Measurements from ENCODE around the gene ROCK2.

DNA sequence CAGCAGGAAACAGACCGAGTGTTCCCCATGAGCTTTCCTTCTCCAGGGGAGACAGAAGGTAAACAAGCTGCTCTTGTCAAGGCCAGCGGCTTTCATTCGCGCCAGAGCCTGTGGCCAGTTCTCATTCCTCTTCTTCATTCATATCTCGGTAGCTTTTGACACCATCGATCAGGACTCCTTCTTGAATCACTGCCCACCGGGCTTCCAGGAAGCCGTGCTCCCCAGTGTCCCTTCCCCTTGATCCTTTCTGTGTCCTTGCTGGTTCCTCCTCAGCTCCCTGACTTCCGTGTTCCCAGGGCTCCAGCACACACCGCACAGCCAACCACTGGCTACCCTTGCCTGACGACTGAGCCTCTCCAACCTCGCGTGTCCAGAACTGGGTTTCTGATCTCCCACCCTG lies 175.1 kb downstream of the ROCK2 start:
- TF ChIP-seq POLR2A (IDR thresholded peaks at IDR 0.05): no peak
- TF ChIP-seq, protein P1, sequence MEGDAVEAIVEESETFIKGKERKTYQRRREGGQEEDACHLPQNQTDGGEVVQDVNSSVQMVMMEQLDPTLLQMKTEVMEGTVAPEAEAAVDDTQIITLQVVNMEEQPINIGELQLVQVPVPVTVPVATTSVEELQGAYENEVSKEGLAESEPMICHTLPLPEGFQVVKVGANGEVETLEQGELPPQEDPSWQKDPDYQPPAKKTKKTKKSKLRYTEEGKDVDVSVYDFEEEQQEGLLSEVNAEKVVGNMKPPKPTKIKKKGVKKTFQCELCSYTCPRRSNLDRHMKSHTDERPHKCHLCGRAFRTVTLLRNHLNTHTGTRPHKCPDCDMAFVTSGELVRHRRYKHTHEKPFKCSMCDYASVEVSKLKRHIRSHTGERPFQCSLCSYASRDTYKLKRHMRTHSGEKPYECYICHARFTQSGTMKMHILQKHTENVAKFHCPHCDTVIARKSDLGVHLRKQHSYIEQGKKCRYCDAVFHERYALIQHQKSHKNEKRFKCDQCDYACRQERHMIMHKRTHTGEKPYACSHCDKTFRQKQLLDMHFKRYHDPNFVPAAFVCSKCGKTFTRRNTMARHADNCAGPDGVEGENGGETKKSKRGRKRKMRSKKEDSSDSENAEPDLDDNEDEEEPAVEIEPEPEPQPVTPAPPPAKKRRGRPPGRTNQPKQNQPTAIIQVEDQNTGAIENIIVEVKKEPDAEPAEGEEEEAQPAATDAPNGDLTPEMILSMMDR (IDR thresholded peaks at IDR 0.05): no peak

Data from sigmoid colon (tissue), 3 donors.